NOMO-1 (cell line): ENCODE results near the gene NFATC1.

ENCODE experiments used
- DNase-seq, 2 experiments: peaks; one replicate each; lab custom pipeline; 2025; ENCODE audit not compliant: unreplicated experiment in 2 of 2; lab: John Stamatoyannopoulos, UW

Gene NFATC1

GRCh38 chr18:79484661-79485621 lies 89.2 kb downstream of the NFATC1 start:
- no peak for DNase-seq

GRCh38 chr18:79485788-79486355 lies 90.1 kb downstream of the NFATC1 start:
- no peak for DNase-seq

- no peak for DNase-seq
Measured at GRCh38 chr18:79486356-79487182, 90.8 kb downstream of the NFATC1 start.

GRCh38 chr18:79487183-79487800 lies 91.6 kb downstream of the NFATC1 start:
- DNase-seq, result no peak

- DNase-seq, result no peak
Measured at GRCh38 chr18:79487801-79488201, 92.1 kb downstream of the NFATC1 start.

- no peak for DNase-seq
Measured at GRCh38 chr18:79488311-79489050, 92.8 kb downstream of the NFATC1 start.

GRCh38 chr18:79489051-79489898 lies 93.5 kb downstream of the NFATC1 start:
- DNase-seq, result no peak

- DNase-seq, result no peak
Measured at GRCh38 chr18:79489899-79490625, 94.3 kb downstream of the NFATC1 start.

GRCh38 chr18:79490626-79491041 lies 94.9 kb downstream of the NFATC1 start:
- no peak for DNase-seq

GRCh38 chr18:79491081-79491551 lies 95.4 kb downstream of the NFATC1 start:
- DNase-seq, result no peak

- no peak for DNase-seq
Measured at GRCh38 chr18:79493211-79493800, 97.6 kb downstream of the NFATC1 start.

- no peak for DNase-seq
Measured at GRCh38 chr18:79493801-79494211, 98.1 kb downstream of the NFATC1 start.

GRCh38 chr18:79494936-79495335 lies 99.2 kb downstream of the NFATC1 start:
- no peak for DNase-seq

- DNase-seq, result no peak
Measured at GRCh38 chr18:79495591-79496071, 99.9 kb downstream of the NFATC1 start.

GRCh38 chr18:79496237-79496977 lies 100.7 kb downstream of the NFATC1 start:
- DNase-seq, result no peak

GRCh38 chr18:79496978-79497637 lies 101.4 kb downstream of the NFATC1 start:
- DNase-seq, result no peak

- DNase-seq, result no peak
Measured at GRCh38 chr18:79497638-79498081, 101.9 kb downstream of the NFATC1 start.
